Limb (tissue), 2 donors: ENCODE data around the gene KDF1.

Source experiments
- DNase-seq, 2 donors: peaks; one replicate each; pipeline ENCODE4 v3.0.0-alpha.2; 2016; ENCODE audit errors: extremely low spot score in 2 of 2

KDF1 gene, protein sequence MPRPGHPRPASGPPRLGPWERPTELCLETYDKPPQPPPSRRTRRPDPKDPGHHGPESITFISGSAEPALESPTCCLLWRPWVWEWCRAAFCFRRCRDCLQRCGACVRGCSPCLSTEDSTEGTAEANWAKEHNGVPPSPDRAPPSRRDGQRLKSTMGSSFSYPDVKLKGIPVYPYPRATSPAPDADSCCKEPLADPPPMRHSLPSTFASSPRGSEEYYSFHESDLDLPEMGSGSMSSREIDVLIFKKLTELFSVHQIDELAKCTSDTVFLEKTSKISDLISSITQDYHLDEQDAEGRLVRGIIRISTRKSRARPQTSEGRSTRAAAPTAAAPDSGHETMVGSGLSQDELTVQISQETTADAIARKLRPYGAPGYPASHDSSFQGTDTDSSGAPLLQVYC

DNA sequence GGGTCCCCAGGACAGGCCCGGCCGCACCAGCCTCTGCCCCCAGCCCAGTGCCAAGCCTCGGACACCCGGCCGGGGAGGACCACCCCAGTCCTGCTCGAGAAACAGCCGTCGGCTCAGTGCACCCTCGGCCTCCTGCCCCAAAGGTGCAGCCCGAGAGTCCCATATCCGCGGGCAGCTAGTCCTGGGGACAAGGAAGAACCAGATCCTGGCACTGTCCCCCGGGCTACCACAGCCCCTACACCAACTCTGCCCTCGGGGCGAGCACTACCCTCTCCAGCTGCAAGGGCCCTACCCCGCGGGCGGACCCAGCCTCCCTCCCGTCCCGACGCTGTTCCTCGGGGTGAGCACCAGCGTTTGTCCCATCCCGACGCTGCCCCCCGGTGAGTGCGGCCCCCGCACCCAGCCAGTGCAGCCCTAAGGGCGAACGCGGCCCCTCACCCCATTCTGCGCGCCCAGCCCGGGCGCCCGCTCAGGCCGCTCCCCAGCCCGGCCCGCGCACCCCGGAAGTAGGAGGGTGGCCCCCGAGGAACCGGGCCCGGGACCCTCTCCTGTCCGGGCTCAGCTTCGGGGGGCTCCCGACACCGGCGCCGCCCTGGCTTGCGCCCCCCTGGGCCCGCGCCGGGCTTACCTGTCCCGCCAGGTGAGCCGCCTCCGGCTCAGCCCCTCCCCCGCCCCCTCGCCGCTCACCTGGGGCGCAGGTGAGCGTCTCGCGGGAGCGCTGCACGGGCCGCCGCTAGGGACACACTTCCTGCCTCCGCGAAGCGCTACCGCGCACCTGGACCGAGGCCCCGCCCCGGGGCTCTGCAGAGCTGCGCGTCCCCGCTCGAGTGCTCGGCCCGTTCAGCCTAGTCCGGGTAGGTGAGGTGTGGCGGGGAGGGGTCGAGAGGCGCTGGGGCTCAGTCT is at the start of gene KDF1:
Gene KDF1 (minus strand): TSS at position 747 of the 903 bp plus-strand sequence. CDS start 8,088 bp downstream, outside the sequence.
- DNase-seq = no peak

DNA sequence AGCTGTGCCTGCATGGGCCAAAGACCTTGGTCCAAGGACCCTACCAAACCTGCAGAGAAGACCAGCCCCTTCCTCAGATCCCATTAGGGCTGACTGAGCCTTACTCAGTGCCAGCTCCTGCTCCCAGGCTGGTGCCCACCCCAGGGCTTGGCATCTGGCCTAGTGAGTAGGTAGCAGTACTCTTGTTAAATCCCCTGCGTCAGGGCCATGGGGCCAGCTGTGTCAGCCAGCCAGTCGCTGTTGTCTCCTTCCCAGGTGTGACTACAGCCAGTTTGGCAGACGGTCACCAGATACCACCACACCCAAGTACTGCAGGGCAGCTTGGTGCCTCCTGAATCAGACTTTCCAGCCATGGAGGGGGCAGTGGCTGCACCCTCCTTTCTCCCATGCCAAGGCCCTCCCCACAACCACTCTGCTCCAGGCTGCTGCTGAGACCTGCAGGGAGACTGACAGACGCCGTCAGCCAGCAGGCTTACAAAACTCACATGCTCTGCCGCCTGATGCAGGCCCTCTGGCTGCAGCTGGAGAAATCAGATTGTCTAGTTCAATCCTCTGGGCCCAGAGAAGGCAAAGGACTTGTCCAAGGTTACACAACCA is 49.4 kb upstream of the KDF1 start:
- no peak for DNase-seq

DNA sequence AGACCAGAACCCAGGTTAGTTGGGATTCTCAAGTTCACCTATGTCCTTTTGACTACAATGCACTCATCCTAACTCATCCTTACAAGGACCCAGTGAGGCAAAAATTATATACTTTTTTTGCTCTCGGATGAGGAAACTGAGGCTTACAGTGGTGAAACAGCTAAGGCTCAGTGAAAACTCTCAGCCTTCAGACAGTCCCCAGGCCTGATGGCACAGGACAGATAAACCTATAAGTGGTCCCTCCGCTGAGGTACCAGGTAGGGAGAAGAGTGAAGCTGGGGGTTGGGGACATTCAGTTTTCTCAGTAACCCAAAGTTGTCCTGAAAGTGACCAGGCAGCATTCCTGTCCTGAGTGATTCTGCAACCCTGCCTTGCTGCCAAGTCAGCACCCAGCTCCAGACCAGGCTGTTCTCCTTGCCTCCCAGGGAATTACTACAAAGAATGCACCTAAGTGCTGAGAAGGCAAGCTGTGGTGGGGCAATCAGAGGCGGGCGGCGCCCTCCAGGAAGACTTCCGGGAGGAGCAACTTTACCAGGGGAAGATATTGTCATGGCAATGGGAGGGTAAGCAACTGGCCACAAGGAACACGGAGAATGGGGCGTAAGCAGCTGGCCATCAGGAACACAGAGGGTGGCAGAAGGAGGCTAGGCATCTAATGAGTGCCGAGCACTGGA is 47.8 kb upstream of the KDF1 start:
- no peak for DNase-seq

DNA sequence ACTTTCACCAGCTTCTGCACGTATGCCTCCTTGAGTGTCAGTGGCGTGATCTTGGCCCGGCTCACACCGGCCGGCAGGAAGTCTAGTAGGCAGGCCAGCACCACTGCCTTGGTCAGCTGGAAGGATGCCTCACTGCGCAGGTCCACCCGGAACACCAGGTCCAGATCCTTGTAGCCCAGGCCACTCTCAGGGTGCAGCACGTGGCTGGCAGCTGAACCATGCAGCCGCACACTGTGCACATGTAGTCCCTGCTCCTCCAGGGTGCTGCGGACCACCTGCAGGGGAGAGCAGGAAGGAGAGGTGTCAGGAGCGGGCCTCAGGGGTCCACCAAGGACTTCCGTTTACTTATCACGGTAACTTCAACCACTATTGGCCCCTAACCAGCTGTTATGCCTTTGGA is 46.4 kb upstream of the KDF1 start:
- DNase-seq = no peak

DNA sequence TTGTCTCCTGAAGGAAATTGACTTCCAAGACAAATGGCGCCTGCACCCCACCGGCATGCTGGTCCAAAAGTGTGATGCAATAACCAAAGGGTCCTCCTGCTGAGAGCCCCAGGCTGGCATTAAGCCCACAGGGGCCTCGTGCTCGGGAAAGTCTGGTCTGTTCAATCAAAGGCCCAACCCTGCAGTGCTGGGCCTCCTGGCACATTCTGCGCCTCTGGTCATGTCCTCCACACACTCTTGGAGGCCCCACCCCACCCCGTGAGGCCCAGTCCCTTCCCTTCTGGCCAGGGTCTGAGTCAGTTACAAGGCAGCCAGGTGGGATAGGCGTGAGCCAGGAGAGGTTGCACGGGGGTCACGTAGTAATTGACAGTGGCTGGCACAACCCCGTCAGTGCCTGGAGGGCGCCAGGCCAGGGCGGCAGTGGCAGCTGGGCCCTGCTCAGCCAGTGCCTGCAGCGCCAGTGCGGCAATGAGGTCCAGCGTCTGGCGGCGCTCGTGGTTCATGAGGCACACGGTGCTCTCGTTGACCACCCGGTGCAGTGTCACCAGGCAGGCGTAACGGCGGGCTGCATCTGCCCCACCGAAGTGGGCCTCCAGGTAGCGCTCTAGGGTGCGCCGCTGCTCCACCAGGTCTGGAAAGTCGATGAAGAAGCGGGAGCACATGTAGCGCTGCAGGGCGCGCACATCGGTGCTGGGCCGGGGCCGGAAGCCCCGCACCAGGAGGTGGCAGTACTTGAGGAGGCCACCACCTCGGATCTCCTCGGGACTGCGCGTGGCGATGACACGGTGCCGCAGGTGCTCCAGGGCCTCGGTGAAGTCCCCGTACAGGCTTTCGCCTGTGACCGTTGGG is 45.6 kb upstream of the KDF1 start:
- DNase-seq = no peak

DNA sequence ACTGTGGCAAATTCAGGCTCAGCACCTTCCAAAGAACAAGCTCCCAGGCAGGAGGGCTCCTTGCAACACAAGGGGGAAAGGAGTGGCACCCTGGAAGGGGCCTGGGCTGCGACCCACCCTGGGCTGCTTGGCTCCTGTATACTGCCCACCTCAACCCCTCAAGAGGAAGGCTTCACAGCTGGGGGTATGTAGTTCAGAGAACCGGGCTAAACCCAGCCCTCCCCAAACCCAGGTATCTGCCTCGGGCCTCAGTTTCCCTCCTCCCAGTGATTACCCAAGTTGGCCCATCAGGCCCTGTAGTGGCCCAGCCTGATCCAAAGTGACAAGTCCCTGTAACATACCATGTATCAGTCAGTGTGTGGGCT is 44.9 kb upstream of the KDF1 start:
- no peak for DNase-seq

DNA sequence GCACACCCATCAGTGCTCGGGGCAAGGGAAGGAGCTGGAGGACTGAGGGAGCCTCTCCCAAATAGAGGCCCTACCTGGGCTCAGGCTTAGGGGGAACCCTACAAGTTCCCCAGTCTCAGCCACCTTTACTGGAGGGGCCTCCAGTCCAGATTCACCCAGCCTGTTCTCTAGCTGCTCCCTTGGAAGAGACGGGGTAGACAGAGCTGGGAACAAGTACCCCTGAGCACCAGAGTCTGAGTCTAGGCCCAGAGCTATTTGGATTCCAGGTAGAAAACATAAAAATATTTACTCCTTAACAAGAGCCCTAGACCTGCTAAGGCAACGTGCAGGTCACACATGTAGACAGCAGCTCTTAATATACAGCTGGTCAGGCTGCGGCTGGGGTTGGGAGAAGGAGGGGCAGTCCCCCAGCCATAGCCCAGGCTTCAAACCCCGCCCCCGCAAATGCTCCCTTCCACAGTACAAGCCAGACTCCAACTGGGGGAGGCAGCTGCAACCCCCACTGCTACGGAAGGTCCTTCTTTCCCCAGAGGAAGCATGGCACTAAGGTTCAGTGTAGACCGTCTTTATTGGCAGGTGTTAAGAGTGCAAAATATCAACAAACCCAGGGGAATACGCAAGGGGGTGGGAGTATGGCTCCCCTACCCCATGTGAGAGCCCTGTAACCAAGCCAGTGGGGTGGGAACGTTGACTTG is 44.4 kb upstream of the KDF1 start:
- no peak for DNase-seq

DNA sequence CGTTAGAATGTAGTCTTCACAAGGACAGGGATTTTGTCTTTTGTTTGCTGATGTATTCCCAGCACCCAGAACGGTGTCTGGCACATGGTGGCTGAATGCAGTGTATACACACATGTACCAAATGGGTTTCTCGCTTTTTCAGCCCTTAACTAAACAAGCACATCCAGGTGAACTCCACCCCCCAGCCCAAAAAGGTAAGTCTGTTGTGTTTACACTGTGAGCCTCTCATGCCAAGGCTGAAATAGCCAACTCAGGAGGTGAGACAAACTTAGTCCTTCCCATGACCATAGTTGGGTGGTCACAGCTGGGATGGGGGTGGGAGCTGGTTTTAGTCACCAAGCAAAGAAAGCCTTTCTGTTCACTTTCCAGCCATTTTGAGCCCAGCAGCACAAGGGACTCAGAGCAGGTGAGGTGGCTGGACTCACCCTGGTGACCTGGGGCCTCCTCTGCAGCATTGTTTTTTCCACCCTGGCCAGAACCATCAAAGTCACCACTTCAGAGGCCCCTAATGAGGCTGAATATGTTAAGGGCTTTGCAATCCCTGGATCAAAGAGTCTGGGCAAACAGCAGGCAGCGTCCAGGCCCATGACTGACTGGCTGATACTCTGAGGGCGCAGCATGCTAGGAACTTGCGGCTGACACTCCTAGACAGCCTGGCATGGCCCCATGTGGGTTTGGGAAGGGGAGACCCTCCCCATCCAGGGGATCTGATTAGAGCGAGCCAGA is 43.6 kb upstream of the KDF1 start:
- DNase-seq = no peak

DNA sequence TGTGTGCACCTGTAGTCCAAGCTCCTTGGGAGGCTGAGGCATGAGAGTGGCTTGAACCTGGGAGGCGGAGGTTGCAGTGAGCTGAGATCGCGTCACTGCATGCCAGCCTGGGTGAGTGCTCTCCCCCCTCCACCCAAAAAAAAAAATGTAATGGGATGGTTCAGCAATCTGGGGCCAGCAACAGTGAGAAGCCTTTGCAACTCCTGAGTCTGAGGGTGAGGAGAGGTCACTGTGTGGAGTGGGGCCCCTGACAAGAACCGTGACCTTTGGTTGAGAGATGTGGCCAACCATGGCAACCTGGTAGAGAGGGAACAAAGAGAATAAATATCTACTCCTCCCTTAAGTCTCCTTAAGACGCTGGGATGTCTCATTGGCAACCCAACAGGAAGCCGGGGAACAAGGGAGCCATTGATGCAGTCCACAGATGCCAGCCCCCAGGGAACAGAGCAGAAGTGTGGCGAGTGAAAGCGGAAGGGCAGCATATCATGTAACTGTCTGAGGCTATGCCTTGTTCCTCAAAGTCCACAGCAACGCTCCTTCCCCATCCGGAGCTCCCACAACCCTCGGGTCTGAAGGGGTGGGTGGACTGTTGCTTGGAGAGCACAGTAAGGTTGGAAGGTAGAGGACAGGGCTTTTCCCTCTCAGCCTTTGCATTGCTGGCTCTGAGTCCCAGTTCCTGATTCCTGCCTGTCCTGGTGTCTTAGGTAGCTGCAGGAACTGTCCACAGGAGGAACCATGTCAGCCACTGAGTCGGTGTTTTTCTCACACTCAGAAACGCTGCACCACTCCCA is 41.5 kb upstream of the KDF1 start:
- no peak for DNase-seq

DNA sequence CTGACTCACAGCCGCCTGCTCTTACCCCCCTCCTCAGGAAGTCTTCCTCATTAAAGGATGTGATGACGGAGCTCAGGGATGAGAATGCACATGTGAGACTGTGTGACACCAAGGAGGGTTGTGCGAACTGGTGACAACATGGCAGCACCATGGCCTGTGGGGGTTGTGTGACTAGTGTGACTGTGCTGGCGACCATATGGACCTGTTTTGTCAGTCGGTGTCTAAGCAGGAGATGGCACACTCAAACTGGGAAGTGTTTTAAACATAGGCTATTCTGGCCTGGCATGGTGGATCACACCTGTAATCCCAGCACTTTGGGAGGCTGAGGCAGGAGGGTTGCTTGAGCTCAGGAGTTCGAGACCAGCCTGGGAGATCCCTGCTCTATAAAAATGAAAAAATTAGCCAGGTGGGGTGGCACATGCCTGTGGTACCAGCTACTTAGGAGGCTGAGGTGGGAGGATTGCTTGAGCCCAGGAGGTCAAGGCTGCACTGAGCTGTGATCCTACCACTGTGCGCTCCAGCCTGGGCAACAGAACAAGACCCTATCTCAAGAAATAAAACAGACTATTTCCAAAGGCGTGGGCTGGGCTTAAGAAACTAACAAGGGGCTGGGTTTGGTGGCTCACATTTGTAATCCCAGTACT is 40.7 kb upstream of the KDF1 start:
- DNase-seq = no peak

DNA sequence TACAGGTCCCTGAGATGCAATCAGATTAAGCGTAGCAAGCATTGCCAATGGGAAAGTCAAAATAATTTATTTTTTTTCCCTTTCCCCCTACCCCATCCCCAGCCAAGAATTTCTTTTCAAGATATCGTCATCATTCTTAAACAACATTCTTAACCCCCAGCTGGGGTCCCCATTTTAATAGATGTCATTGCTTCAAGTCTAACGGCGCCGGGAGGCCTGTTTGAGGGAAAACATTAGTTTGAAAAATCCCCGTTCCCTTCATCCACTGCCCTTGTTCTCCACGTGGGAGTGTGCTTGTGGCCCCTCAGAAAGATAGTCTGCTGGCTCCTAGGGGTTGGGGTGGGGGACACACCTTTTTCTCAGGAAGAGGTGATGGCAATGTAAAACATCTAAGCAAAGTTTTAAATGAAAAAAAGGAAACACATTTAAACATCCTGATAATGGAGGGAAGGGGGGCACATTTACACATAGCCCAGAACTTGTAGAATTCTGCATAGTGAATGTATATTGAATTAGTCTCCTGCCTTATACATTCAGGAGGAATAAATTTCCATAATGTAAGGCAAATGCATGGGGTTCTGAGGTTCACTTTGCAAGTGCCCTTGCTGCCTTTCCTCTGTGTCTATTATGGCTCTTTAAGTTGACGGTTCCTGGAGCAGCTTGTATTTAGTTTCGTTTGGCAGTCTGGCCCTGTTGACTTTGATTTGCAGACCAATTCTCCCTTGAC is 40.0 kb upstream of the KDF1 start:
- DNase-seq = no peak

DNA sequence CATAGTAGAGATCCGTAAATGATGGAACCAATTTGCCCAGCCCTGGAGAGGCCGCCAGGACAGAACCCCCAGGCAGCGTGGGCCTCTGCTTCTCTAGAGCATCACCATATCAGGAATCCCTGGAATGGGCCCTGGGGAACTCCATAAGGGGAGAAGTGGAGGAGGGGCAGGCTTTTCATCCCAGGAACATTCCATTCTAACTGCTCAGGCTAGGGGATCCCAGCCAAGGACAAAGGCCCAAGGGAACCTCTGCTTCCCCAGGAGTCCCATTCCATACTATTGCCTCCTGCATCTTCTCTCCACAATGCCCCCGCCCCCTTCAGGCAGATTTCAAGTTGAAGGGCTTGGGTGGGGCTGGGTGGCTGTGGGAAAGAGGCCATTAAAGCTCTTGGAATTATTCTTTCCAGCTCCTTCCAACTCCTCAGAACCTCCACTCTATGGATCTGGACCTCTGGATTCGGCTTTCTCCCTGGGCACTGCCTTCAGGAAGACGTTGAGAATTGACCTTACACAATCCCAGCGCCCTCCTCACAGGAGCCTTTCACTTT is 39.2 kb upstream of the KDF1 start:
- DNase-seq = no peak

DNA sequence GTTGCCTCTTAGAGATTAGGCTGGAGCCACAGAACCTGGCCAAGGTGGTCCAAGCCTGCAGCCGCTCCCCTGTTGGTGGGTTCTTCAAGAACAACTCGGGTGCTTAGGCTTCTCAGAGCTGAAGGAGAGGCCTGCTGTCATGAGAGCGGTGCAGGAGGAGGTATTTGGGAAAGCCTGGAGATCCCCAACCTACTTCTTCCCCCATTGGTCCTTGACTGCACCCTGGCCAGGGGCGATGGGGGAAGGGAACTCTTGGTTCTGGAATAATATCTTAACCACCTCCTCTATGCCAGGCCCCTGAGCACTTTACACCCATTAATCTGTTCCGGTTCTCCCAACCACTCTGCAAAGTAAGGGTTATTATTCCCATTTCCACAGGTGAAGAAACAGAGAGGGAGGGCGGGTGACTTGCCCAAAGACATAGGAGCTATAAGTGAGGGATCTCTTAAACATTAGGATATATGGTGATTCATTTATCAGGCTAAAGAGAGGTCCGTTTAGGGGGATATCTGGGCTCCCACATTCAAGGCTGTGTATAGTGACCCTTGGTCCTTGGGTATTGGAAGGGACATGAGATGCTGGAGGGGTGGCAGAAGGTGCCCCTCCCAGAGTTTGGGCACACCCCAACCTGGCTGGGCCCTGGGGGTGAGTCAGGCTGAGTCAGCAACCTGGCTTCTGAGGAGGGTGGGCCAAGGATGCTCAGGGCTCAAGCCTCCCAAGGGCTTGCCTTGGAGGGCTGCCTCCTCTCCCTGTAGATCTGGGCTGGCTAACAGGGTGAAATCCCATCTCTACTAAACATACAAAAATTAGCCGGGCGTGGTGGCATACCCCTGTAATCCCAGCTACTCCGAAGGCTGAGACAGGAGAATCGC is 38.4 kb upstream of the KDF1 start:
- no peak for DNase-seq

DNA sequence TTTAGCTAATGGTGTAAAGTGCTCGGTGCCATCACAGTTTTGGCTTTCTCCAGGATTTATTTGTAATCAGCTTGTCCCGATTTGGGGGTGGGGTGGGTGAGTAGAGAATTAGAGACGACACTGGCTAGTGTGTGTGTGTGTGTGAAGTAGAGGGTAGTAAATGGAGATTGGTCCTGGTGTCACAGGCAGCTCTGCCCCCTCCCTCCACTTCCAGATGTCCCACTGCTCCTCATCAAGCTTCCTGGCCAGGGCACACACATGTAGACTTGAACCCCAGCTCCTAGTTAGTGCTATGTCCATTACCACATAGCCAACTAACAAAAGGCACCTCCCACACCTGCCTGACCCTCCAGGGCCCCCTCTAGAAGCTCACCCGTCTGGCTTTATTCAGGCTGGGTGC is 36.4 kb upstream of the KDF1 start:
- DNase-seq = no peak

DNA sequence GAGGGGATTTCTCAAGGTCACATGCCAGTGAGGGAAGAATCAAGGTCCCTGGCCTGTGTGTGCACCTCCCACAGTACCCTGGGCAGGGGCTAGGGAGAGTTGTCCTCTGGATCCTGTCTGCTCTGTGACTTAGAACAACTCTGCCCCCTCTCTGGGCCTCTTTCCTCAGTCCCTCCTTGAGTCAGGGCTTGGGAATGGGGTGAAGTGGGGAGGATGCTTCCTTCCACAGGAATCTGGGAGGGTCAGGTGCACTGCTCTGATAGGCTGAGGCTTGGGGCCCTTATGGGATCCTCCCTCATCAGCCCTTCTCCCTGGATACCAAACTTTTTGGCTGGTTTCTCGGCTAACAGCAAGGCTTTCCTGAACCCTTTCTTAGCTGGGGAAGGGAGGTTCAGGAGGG is 35.8 kb upstream of the KDF1 start:
- no peak for DNase-seq

DNA sequence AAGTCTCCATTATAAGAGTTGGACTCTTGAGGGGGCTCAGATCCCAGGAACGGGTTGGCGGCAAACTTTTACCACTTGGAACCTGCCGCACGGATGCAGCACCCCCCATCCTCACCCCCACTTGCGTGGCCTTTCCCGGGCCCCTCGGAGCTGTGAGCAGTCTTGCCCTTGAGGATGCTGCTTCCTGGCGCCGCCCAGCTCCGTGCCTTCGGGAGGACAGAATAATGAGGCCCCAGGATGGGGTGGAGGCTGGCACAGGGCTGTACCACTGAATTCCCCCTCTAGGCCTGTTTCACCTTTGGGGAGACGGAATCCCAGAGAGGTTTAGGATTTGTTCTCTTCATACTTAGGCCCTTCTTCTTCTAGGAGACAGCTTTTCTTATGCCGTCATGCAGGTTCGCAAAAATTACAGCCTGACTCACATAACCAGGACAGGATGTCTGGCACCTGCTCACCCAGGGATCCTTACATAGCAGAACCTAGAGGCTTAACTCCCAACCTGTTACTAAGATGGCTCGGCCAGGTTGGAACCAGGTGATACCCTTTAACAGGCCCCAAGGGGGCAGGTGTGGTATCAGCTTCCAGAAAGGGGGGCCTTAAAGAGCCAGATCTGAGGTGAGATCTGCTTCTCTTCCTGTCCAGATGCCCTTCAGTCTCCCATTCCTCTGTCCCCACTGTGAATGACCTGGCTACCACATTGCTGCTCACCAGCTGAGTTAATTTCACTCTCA is 34.7 kb upstream of the KDF1 start:
- no peak for DNase-seq
